GM18951 (cell line): ENCODE results near the gene CCDC87.
"Not testable (repeated sequence)": the region's sequence is repeated elsewhere in the genome, so short reads cannot be mapped to it uniquely, and the experiment has no call there.

ENCODE experiments used
- POLR2A ChIP-seq: IDR thresholded peaks from 4 replicates; pipeline ENCODE4 v1.6.1; 2011; ENCODE audit warnings: mild to moderate bottlenecking; ENCODE audit not compliant: insufficient read length, insufficient read depth; ENCODE audit errors: extremely low read depth
- in situ Hi-C: fragments of 300-500 bp; cut with MboI; formaldehyde crosslinking; loops from one replicate; pipeline ENCODE4 v1.12.0; 2022; ENCODE audit warnings: low sequenced_read_pairs, mixed read lengths, inconsistent platforms; ENCODE audit not compliant: unreplicated experiment

Gene CCDC87

DNA sequence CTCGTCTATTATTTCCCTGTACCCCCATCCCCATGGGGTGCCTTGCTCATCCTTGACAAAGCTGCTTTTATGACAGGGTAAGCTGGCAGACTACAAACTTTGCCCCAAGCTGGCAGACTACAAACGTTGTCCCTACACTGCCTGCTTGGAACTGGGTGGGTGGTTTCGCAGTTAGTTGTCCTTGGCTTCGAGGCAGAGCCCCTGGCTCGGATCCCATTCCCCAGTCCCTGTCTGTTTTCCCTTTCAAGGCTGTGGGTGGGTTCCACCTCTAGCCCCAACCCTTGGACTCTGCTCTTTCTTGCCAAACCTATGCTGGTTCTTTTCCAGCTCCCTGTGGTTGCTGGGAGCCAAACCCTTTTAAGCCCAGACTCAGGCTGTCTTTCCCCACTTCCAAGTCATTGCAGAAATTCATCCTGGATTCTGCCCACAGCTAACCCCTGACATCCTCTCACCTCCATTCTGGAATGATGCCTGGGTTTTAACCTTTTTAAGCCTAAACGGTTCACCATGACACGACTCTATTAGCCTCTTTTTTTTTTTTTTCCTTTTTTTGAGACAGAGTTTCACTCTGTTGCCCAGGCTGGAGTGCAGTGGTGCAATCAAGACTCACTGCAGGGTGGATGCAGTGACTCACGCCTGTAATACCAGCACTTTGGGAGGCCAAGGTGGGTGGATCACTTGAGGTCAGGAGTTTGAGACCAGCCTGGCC, 14.4 kb upstream of the CCDC87 start:
- TF ChIP-seq POLR2A = no peak
- in situ Hi-C loops = no loop called here

GRCh38 chr11:66606608-66607007, 13.7 kb upstream of the CCDC87 start:
- in situ Hi-C loops = not testable (repeated sequence)

DNA sequence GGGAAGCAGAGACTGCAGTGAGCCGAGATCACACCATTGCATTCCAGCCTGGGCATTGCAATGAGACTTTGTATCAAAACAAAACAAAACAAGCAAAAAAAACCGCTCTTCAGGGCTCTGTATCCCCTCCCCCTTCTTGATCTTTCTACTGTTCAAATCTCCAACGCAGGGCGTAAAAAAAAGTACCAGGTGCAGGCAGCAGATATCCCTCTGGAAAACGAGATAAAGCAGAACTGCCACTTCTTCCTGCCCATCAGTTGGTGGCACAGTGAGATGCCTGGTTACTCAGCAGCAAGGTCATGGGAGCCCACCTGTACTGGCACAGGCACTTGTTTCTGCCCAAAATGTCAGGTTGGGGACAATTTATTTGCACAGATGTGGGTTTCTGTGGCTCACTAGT, 11.3 kb upstream of the CCDC87 start:
- in situ Hi-C loops = no loop called here
- no peak for TF ChIP-seq POLR2A

DNA sequence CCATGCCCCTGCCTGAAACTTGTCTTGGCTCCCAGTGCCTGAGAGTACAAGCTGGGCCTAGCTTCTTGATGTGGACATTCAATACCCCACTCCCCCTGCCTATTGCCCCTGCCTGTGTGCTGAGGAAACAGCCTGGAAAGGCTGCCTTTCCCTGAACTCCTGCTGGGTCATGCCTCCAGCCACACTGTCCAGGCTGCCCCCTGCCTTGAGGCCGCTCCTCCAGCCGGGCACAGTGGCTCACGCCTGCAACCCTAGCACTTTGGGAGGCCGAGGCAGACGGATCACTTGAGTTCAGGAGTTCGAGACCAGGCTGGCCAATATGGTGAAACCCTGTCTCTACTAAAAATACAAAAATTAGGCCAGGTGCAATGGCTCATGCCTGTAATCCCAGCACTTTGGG, 10.2 kb upstream of the CCDC87 start:
- in situ Hi-C loops = no loop called here
- no peak for TF ChIP-seq POLR2A

GRCh38 chr11:66600631-66601233, 7.9 kb upstream of the CCDC87 start:
- no peak for TF ChIP-seq POLR2A
- in situ Hi-C loops = no loop called here

- in situ Hi-C loops = no loop called here
- no peak for TF ChIP-seq POLR2A
These were observed 7.4 kb upstream of the CCDC87 start for GRCh38 chr11:66600219-66600618.

DNA sequence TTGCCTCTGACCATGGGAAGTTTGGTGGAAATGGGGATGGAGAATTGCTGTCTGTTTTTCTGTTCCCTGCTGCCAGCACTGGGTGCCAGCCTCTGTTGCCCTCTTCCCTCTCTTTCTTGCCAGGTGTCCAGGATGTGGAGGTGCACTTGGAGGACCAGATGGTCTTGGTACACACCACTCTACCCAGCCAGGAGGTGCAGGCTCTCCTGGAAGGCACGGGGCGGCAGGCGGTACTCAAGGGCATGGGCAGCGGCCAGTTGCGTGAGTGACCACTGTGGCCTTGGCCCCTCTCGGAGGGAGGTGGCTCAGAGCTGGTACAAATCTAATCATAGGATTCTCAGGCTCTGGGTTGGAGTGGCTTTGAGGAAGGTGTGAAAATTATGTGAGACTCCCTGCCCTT, 6.1 kb upstream of the CCDC87 start:
- TF ChIP-seq POLR2A = no peak
- in situ Hi-C loops = no loop called here

DNA sequence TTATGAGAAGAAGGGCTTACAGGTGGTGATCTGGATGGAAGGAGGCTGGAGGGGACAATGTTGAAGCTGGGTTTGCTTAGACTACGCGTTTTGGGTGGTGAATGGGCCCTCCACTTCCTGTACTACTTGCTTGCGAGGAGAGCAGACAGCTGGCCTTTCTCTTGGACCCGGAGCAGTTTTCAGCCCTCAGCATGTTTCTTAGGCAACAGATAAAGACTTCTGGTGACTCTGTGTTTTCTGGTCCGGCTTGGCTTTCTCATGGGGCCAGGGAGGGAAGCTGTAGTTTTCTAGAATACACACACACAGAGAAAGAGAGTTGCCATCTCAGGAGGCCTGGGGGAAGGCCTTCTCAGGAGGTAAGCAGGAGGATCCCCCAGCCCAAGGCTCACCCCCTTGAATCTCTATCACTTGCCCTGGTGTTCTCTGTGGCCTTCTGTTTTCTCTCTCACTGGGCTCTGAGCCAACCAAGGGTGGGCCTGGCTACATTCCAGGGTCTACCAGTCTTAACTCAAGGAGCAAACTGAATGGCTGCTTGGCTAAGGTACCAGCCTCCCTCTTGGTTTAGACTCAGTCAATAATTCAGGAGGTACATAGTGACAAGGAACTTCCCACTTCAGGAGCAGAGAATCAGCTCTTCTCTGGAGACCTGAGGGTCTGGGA, 2.5 kb upstream of the CCDC87 start:
- in situ Hi-C loops = no loop called here
- no peak for TF ChIP-seq POLR2A

GRCh38 chr11:66593650-66594049, 787 bp upstream of the CCDC87 start:
- no peak for TF ChIP-seq POLR2A
- in situ Hi-C loops = no loop called here

DNA sequence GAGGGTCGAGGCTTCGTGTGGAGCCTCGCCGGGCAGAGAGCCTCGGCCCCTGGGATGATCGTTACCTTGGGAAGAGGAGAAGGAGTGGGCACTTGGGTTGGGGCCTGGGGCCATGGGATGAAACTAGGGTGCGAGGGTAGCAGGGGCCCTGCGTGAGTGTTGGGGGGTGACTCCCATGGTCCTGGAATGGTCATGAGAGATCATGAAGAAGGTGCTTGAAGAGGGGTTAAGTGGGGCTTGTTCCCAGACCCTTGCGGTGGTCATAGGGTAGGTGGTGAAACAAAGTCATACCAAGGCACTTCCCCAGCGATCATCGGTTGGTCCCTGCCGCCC, 406 bp upstream of the CCDC87 start:
- no peak for TF ChIP-seq POLR2A
- in situ Hi-C loops = no loop called here

- in situ Hi-C loops = no loop called here
- TF ChIP-seq POLR2A = no peak
These were observed 1.7 kb downstream of the CCDC87 start for GRCh38 chr11:66591175-66591574.

DNA sequence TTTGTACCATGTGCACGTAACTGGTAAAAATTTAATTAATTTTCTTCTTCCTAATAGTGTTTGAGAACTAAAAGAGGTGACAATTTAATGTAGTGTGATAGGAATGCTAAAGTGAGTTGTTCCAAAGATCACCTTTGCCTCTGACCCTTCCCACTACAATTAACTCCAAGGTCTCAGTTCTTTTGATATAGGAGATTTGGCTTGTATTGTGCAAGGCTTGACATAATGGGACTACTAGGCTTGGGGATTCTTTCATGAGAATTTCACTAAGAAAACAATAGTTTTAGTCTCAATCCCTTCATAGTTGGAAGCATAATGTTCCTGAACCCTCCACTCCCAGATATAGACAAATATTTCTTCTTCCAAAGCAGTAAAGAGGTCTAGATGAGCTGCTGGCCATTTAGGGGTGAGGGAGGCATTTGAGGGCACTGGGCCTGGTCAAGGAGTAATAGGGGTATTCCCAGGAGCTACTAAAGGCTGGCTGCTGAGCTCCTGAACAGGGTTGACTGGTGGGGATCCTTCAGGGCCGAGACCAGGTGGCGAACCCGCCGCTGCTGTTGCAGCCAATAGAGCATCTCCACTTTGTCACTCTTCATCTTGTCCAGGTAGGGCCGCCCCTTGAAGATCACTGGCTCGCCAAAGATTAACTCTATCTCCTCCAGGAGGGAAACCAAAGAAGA, 2.7 kb downstream of the CCDC87 start:
- in situ Hi-C loops = no loop called here
- TF ChIP-seq POLR2A = no peak

DNA sequence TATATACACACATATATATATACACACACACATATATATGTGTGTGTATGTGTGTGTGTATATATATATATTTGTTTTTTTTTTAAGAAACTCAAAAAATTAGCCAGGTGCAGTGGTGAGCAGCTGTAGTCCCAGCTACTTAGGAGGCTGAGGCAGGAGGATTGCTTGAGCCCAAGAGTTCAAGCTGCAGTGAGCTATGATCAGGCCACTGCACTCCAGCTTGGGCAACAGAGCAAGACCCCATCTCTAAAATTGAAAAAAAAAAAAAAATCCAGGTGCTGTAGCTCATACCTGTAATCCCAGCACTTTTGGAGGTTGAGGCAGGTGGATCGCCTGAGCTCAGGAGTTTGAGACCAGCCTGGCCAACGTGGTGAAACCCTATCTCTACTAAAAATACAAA, 3.5 kb downstream of the CCDC87 start:
- in situ Hi-C loops = not testable (repeated sequence)

- no peak for TF ChIP-seq POLR2A
- in situ Hi-C loops = no loop called here
These were observed 6.7 kb downstream of the CCDC87 start for GRCh38 chr11:66586136-66586535.

DNA sequence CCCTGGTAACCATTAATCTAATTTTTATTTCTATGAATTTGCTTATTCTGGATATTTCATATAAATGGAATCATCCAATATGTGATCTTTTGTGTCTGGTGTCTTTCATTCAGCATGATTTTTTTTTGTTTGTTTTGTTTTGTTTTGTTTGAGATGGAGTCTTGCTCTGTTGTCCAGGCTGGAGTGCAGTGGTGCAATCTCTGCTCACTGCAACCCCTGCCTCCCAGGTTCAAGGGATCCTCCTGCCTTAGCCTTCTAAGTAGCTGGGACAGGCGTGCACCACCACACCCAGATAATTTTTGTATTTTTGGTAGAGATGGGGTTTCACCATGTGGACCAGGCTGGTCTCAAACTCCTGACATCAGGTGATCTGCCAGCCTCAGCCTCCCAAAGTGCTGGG, 7.4 kb downstream of the CCDC87 start:
- in situ Hi-C loops = not testable (repeated sequence)

GRCh38 chr11:66582565-66583147, 10.2 kb downstream of the CCDC87 start:
- in situ Hi-C loops = not testable (repeated sequence)
